GM12878 (cell line): ENCODE measurements around the gene RBM7.

Source experiments
- BCL3 ChIP-seq: IDR thresholded peaks from 2 replicates; pipeline ENCODE4 v1.6.1; 2011; ENCODE audit warnings: borderline replicate concordance, low read depth, mild to moderate bottlenecking, moderate library complexity, low read length; ENCODE audit not compliant: insufficient read depth, poor library complexity, severe bottlenecking
- CREB1 ChIP-seq: IDR thresholded peaks from 2 replicates; pipeline ENCODE4 v1.6.1; 2012; ENCODE audit warnings: low read depth, mild to moderate bottlenecking, inconsistent platforms
- CREM ChIP-seq: IDR thresholded peaks from 2 replicates; pipeline ENCODE4 v1.6.1; 2014; ENCODE audit warnings: antibody characterized with exemption, low read depth
- CTCF ChIP-seq, 3 experiments: IDR thresholded peaks in 2 of 3; conservative IDR thresholded peaks in 1 of 3; 2 replicates each; pipeline ENCODE4 v1.5.1; 2011; ENCODE audit warnings: low read depth in 3 of 3, low read length in 3 of 3, mild to moderate bottlenecking in 3 of 3, control low read depth in 2 of 3, moderate library complexity in 2 of 3, inconsistent platforms in 1 of 3, mixed read lengths in 1 of 3; ENCODE audit not compliant: control insufficient read depth in 2 of 3, insufficient read depth in 1 of 3; ENCODE audit errors: extremely low read depth in 1 of 3
- EZH2 ChIP-seq: IDR thresholded peaks from 2 replicates; pipeline ENCODE4 v1.6.1; 2012; ENCODE audit warnings: low read depth, mild to moderate bottlenecking, control low read depth, inconsistent platforms, low read length, borderline replicate concordance; ENCODE audit not compliant: control insufficient read depth
- HDAC6 ChIP-seq: fragments of 200-600 bp; sonication (generic); IDR thresholded peaks from one replicate; pipeline ENCODE4 v1.8.0; 2017; ENCODE audit warnings: antibody characterized with exemption; ENCODE audit not compliant: unreplicated experiment
- HDGF ChIP-seq: fragments of 450-650 bp; IDR thresholded peaks from 2 replicates; pipeline ENCODE4 v1.6.1; 2016; ENCODE audit warnings: antibody characterized with exemption
- MTA3 ChIP-seq: IDR thresholded peaks from 2 replicates; pipeline ENCODE4 v1.6.1; 2012; ENCODE audit warnings: low read length, inconsistent platforms, borderline replicate concordance
- MXI1 ChIP-seq: fragments of 150-350 bp; IDR thresholded peaks from 2 replicates; pipeline ENCODE4 v1.6.1; 2011; ENCODE audit warnings: low read depth, mild to moderate bottlenecking, inconsistent platforms, low read length, improper control_type of control experiment
- MYC ChIP-seq: IDR thresholded peaks from 2 replicates; pipeline ENCODE4 v1.6.1; 2011; ENCODE audit warnings: mild to moderate bottlenecking, low read length, moderate library complexity, inconsistent platforms; ENCODE audit not compliant: insufficient read depth, insufficient replicate concordance, insufficient read length, severe bottlenecking
- RCOR1 ChIP-seq: conservative IDR thresholded peaks from 2 replicates; pipeline ENCODE4 v1.6.1; 2012; ENCODE audit warnings: low read depth, low read length, improper control_type of control experiment
- RFX5 ChIP-seq: IDR thresholded peaks from 2 replicates; pipeline ENCODE4 v1.6.1; 2011; ENCODE audit warnings: low read depth, low read length, improper control_type of control experiment
- TAF1 ChIP-seq: IDR thresholded peaks from 2 replicates; pipeline ENCODE4 v1.6.1; 2011; ENCODE audit warnings: mild to moderate bottlenecking, low read depth, low read length, borderline replicate concordance
- YBX1 ChIP-seq: fragments of 450-650 bp; IDR thresholded peaks from 2 replicates; pipeline ENCODE4 v1.6.1; 2016; ENCODE audit warnings: antibody characterized with exemption

GRCh38 chr11:114399490-114400215 lies 813 bp upstream of the RBM7 start:
- no peak for TF ChIP-seq CTCF (IDR thresholded peaks at IDR 0.05 in 2 of 3, conservative IDR thresholded peaks at IDR 0.05 in 1 of 3; ENCODE audit: control insufficient read depth in 2 of 3, extremely low read depth in 1 of 3, insufficient read depth in 1 of 3, low read depth in 3 of 3, low read length in 3 of 3)
- no peak for TF ChIP-seq MTA3
- no peak for TF ChIP-seq YBX1
- TF ChIP-seq HDGF: no peak
- TF ChIP-seq EZH2: no peak
- no peak for TF ChIP-seq RCOR1
- no peak for TF ChIP-seq MYC
- no peak for TF ChIP-seq CREB1
- no peak for TF ChIP-seq CREM
- no peak for TF ChIP-seq BCL3
- TF ChIP-seq RFX5: no peak
- no peak for TF ChIP-seq TAF1
- TF ChIP-seq MXI1: no peak
- TF ChIP-seq HDAC6: no peak
